Activated naive CD8-positive, alpha-beta T cell treated with anti-CD3 and anti-CD28 coated beads, Interleukin-2, amount 50 U/mL, for 24 hours (primary cell): ENCODE measurements around the gene CNFN.
"Not testable (repeated sequence)": the region's sequence is repeated elsewhere in the genome, so short reads cannot be mapped to it uniquely, and the experiment has no call there.

Source experiments
- ATAC-seq: fragments of 150-1000 bp; cut with Tn5 transposase; one replicate; pipeline ENCODE4 v1.10.0; 2021
- DNase-seq: peaks from one replicate; pipeline ENCODE4 v3.0.0; 2021
- H3K27ac Mint-ChIP-seq: one replicate; pipeline ENCODE4 v1.8.0; 2021; ENCODE audit warnings: mild to moderate bottlenecking, mixed read lengths
- H3K27me3 Mint-ChIP-seq: one replicate; pipeline ENCODE4 v1.8.0; 2021; ENCODE audit warnings: mixed read lengths
- H3K36me3 Mint-ChIP-seq: one replicate; pipeline ENCODE4 v1.8.0; 2021; ENCODE audit warnings: low read depth, mixed read lengths
- H3K4me1 Mint-ChIP-seq: one replicate; pipeline ENCODE4 v1.8.0; 2021; ENCODE audit warnings: mixed read lengths
- H3K4me3 Mint-ChIP-seq: one replicate; pipeline ENCODE4 v1.8.0; 2021; ENCODE audit warnings: mild to moderate bottlenecking, moderate library complexity, mixed read lengths
- H3K9me3 Mint-ChIP-seq: one replicate; pipeline ENCODE4 v1.8.0; 2021; ENCODE audit warnings: mixed read lengths

The CNFN gene

DNA sequence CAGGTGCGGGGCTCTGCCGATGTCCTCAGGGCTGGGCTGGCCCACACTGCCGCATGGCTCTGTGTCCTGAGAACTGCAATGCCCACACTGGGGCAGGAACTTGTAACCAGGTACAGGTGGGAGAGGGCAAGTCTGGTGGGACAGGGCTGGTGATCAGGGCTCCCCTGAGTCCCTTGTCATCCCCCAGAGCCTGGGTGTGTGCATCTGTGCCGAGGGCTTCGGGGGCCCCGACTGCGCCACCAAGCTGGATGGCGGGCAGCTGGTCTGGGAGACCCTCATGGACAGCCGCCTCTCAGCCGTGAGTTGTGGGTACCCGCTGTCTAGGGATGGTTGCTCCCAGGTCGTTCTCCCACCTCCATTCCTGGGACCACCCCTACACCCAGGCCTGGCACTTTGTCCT is 34.2 kb downstream of the CNFN start:
- H3K27ac Mint-ChIP-seq, result no peak overlapping the region
- H3K36me3 Mint-ChIP-seq, result no peaks in the 10 kb centered on the region

DNA sequence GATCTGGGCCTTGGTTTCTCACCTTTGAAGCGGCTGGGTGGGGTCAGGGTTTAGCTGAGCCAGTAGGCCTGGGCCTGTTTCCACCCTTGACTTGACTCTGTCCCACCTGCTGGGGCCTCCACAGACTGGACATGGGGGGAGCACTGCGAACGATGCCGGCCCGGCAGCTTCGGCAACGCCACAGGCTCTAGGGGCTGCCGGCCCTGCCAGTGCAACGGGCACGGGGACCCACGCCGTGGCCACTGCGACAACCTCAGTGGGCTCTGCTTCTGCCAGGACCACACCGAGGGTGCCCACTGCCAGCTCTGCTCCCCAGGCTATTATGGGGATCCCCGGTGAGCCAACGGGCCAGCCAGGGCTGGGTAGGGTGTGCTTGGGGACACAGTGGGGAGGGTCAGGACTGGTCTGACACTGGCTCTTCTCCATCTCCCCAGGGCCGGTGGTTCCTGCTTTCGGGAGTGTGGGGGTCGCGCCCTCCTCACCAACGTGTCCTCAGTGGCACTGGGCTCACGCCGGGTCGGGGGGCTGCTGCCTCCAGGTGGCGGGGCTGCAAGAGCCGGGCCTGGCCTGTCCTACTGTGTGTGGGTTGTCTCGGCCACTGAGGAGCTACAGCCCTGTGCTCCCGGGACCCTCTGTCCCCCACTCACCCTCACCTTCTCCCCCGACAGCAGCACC is 36.6 kb downstream of the CNFN start:
- H3K27ac Mint-ChIP-seq, result no peak overlapping the region
- no peak for ATAC-seq

More for the DNA sequence above, 34.2 kb downstream of the CNFN start:
- ATAC-seq, result no peak
- no peak for DNase-seq
- Mint-ChIP-seq H3K9me3 (no peaks in the 10 kb centered on the region), H3K4me1 (peaks cover 4% of the 10 kb centered on the region), H3K4me3 (no peak overlapping the region), H3K27me3 (no peaks in the 10 kb centered on the region)

DNA sequence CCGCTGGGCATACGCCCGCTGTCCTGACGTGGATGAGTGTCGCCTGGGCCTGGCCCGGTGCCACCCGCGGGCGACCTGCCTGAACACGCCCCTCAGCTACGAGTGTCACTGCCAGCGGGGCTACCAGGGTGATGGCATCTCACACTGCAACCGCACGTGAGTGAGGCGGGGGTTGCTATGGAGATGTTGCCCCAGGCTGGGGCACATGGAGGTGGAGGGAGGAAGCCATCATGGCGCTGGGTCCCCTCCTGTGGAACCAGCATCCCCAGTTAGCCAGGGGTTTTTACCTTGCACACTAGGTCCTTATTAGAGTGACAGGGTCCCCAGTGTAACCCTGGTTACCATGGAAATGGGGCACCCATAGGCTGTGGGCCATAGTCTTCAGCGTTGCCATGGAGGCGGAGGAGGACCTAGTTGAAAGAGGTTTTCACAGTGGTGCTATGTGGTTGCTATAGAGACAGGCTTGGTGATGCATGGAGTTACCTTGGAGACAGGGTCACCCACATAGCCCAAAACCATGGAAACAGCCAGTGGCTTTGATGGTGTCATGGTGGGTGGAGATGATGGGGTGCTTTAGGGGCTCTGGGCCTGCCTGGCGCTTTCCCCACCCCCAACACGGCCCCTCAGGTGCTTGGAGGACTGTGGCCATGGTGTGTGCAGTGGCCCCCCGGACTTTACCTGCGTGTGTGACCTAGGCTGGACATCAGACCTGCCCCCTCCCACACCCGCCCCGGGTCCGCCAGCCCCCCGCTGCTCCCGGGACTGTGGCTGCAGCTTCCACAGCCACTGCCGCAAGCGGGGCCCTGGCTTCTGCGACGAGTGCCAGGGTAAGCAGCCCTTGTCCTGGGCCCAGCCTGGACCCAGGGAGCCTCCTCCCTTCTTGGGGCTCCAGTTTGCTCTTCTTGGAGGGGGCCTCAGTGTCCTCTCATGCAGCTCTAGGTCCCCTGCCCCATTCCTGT is 37.5 kb downstream of the CNFN start:
- H3K36me3 Mint-ChIP-seq, result no peaks in the 10 kb centered on the region
- ATAC-seq (peak; percentile 83), DNase-seq (peak; percentile 16)
- no peaks in the 10 kb centered on the region for H3K9me3 Mint-ChIP-seq
- H3K27ac Mint-ChIP-seq, result no peak overlapping the region
- H3K27me3 Mint-ChIP-seq, result no peaks in the 10 kb centered on the region
- no peak overlapping the region for H3K4me3 Mint-ChIP-seq
- peaks cover 4% of the 10 kb centered on the region for H3K4me1 Mint-ChIP-seq

More for the DNA sequence above, 36.6 kb downstream of the CNFN start:
- Mint-ChIP-seq H3K36me3 (no peaks in the 10 kb centered on the region), H3K9me3 (no peaks in the 10 kb centered on the region), H3K4me1 (peaks cover 4% of the 10 kb centered on the region), H3K4me3 (no peak overlapping the region), H3K27me3 (no peaks in the 10 kb centered on the region)
- DNase-seq, result no peak

DNA sequence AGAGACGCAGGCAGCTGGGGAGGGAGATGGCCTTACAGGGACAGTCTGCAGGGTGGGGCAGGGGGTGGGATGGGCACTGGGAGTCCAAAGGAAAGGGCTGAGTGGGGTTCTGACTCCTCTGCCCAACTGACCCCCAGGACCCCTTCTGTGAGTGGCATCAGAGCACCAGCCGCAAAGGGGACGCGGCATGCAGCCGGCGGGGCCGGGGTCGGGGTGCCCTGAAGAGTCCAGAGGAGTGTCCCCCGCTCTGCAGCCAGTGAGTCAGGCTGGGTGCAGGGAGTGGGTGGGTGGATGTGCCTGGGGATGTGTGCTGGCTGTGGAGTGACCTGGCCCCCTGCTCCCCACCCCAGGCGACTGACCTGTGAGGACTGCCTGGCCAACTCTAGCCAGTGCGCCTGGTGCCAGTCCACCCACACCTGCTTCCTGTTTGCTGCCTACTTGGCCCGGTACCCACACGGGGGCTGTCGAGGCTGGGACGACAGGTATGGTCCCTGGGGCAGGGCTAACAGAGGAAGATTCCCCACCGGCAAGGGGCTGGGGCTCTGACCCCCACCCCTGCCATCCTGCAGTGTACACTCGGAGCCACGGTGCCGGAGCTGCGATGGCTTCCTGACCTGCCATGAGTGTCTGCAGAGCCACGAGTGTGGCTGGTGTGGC is 38.9 kb downstream of the CNFN start:
- H3K4me3 Mint-ChIP-seq, result no peak overlapping the region
- peaks cover 4% of the 10 kb centered on the region for H3K4me1 Mint-ChIP-seq
- H3K27me3 Mint-ChIP-seq, result no peaks in the 10 kb centered on the region
- ATAC-seq, result no peak
- H3K36me3 Mint-ChIP-seq, result no peaks in the 10 kb centered on the region
- H3K27ac Mint-ChIP-seq, result no peak overlapping the region
- DNase-seq, result no peak
- H3K9me3 Mint-ChIP-seq, result no peaks in the 10 kb centered on the region

DNA sequence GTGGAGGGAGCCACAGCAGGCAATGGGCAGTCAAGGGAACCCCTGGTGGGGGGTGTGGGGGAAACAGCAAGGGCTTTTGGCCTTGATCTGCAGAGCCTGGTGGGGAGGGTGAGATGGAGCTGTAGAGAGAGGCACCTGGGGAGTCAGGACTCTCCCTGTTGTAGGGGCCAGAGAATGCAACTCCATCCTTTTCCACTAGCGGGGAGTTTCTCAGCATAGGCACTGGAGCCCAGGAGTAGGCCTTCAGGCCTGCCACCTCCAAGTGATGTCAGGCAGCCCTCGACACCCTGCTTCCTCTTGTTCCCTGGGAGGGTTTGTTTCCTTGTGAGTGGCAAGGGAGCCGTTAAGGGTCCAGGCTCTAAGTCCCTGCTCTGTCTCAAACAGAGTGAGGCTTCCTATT is 39.7 kb downstream of the CNFN start:
- H3K36me3 Mint-ChIP-seq, result no peaks in the 10 kb centered on the region
- DNase-seq, result no peak
- no peak overlapping the region for H3K27ac Mint-ChIP-seq
- H3K4me1 Mint-ChIP-seq, result peaks cover 4% of the 10 kb centered on the region
- H3K4me3 Mint-ChIP-seq, result no peak overlapping the region
- no peaks in the 10 kb centered on the region for H3K27me3 Mint-ChIP-seq
- ATAC-seq, result no peak
- H3K9me3 Mint-ChIP-seq, result no peaks in the 10 kb centered on the region

DNA sequence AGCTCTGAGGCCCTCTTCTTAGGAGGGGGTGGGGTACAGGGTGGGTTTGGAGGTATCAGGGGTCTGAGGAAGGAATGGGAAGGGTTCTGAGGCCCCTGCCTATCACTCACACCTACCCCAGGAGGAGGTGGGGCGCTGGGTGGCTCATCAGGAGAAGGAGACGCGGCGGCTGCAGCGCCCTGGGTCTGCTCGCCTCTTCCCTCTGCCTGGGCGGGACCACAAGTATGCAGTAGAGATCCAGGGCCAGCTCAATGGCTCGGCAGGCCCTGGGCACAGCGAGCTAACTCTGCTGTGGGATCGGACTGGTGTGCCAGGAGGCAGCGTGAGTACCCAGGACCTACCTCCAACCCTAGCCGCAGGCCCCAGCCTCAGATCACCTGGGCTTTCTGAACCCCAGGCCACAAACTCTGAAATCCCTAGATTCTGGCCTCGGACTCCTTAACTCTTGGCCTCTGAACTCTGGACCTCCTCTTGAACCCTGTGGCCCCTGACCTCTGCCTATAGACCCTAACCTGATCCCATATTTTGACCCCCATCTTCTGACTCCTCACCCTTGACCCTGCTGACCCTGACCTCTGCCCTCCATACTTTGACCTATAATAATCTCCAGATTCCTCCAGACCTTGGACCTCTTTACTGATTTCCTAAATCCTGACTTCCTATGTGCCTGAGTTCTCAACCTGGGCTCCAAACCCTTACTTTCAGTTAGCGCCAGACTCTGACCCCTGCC is 40.6 kb downstream of the CNFN start:
- Mint-ChIP-seq H3K9me3 (no peaks in the 10 kb centered on the region), H3K36me3 (peaks cover 2% of the 10 kb centered on the region), H3K27ac (no peak overlapping the region), H3K4me1 (peaks cover 4% of the 10 kb centered on the region), H3K27me3 (no peaks in the 10 kb centered on the region), H3K4me3 (no peak overlapping the region)
- ATAC-seq, result no peak
- no peak for DNase-seq

DNA sequence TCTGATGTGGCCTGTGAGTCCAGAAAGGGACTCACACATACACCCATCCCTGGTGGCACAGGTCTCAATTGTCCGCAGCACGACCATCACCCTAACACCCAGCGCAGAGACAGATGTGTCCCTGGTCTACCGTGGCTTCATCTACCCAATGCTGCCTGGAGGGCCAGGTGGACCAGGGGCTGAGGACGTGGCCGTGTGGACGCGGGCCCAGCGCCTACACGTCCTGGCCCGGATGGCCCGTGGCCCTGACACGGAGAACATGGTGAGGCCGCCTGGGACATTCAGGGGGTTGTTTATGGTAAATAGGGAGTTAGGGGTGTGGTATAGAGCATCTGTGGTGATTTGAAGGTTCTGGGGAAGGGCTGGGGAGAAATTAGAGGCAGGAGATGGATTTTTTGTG is 41.9 kb downstream of the CNFN start:
- Mint-ChIP-seq H3K27ac (no peak overlapping the region), H3K4me3 (no peak overlapping the region), H3K9me3 (no peaks in the 10 kb centered on the region), H3K4me1 (peaks cover 4% of the 10 kb centered on the region), H3K36me3 (peaks cover 2% of the 10 kb centered on the region), H3K27me3 (no peaks in the 10 kb centered on the region)
- DNase-seq, result no peak
- no peak for ATAC-seq

DNA sequence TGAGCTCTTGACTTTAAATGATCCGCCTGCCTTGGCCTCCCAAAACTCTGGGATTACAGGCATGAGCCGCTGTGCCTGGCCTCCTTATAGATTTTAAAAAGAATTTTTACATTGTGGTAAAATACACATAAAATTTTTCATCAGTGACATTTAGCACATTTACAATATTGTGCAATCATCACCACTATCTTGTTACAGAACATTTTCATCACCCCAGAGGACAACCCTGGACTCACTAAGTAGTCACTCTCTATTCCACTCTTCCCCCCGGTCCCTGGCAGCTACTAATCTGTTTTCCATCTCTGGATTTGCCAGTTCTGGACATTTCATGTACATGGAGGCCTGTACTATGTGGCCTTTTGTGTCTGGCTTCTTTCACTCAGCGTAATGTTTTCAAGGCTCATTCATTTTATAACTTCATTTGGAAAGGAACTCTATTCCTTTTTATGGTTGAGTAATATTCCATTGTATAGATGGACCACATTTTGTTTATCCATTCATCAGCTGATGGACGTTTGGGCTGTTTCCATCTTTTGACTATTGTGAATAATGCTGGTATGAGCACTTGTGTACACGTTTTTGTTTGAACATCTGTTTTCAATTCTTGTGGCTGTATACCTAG is 44.8 kb downstream of the CNFN start:
- ATAC-seq (no peak), DNase-seq (no peak)
- Mint-ChIP-seq H3K27me3 (no peaks in the 10 kb centered on the region), H3K27ac (no peak overlapping the region), H3K4me3 (no peak overlapping the region), H3K4me1 (no peaks in the 10 kb centered on the region), H3K9me3 (no peaks in the 10 kb centered on the region), H3K36me3 (peaks cover 2% of the 10 kb centered on the region)

DNA sequence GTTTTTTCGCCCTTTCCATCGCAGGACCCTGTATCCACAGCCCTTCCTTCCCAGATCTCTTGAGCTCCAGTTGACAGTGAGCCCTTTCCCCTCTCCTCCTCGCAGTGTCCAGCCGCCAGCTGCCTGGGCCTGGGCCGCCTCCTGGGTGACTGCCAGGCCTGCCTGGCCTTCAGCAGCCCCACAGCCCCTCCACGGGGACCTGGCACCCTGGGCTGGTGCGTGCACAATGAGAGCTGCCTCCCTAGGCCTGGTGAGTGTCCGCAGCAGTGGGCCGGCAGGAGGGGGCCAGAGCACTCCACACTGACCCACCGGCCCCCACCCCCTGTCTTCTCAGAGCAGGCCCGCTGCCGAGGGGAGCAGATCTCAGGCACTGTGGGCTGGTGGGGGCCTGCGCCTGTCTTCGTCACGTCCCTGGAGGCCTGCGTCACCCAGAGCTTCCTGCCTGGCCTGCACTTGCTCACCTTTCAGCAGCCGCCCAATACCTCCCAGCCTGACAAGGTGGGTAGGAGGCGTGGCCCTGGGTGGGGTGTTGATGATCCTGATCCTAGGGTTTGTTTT is 45.7 kb downstream of the CNFN start:
- ATAC-seq, result no peak
- no peaks in the 10 kb centered on the region for H3K27me3 Mint-ChIP-seq
- peaks cover under 1% of the 10 kb centered on the region for H3K4me1 Mint-ChIP-seq
- no peak overlapping the region for H3K4me3 Mint-ChIP-seq
- H3K9me3 Mint-ChIP-seq, result no peaks in the 10 kb centered on the region
- no peak for DNase-seq
- H3K27ac Mint-ChIP-seq, result no peak overlapping the region
- H3K36me3 Mint-ChIP-seq, result peaks cover 2% of the 10 kb centered on the region

DNA sequence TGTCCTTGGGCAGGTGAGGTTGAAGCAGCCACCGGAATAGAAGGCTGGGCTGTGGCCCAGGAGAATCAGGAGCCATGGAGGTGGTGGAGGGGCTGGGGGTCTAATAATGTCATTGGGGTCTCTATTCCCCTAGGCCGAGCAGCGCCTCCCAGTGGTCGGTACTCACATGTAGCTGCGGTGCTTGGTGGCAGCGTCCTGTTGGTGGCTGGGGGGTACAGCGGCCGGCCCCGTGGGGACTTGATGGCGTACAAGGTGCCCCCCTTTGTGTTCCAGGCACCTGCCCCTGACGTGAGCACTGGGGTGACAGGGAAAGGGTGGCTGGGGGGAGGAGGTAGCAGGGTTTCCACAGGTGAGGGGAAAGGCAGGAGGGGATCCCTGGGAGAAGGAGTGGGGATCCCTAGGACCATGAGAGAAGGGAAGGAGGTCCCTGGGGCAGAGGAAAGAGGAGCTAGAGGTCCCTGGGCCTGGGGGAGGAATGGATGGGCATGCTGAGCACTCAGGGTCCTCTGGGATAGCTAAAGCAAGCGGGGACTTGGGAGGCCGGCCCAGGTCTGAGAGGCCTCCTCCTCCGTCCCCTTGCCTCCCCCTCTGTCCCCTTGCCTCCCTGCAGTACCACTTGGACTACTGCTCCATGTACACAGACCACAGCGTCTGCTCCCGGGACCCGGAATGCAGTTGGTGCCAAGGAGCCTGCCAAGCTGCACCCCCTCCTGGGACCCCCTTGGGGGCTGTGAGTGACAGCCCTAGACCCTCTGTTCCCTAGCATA is 46.6 kb downstream of the CNFN start:
- peaks cover 2% of the 10 kb centered on the region for H3K36me3 Mint-ChIP-seq
- no peak overlapping the region for H3K27ac Mint-ChIP-seq
- no peaks in the 10 kb centered on the region for H3K9me3 Mint-ChIP-seq
- no peaks in the 10 kb centered on the region for H3K27me3 Mint-ChIP-seq
- no peak for ATAC-seq
- DNase-seq, result no peak
- H3K4me3 Mint-ChIP-seq, result no peak overlapping the region
- H3K4me1 Mint-ChIP-seq, result peaks cover 3% of the 10 kb centered on the region

DNA sequence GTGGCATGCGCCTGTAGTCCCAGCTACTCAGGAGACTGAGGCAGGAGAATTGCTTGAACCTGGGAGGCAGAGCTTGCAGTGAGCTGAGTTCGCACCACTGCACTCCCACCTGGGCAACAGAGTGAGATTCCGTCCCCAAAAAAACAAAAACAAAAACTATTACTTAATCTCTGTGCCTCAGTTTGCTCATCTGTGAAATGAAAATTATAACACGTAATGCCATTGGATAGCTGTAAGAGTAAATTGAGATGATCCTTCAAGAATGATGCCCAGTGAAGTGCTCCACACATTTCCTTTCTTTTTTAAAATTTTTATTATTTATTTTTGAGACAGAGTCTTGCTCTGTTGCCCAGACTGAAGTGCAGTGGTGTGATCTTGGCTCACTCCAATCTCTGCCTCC is 50.2 kb downstream of the CNFN start:
- DNase-seq, H3K4me1 Mint-ChIP-seq, H3K27ac Mint-ChIP-seq, H3K36me3 Mint-ChIP-seq, H3K27me3 Mint-ChIP-seq, H3K4me3 Mint-ChIP-seq, ATAC-seq, H3K9me3 Mint-ChIP-seq: not testable (repeated sequence)

DNA sequence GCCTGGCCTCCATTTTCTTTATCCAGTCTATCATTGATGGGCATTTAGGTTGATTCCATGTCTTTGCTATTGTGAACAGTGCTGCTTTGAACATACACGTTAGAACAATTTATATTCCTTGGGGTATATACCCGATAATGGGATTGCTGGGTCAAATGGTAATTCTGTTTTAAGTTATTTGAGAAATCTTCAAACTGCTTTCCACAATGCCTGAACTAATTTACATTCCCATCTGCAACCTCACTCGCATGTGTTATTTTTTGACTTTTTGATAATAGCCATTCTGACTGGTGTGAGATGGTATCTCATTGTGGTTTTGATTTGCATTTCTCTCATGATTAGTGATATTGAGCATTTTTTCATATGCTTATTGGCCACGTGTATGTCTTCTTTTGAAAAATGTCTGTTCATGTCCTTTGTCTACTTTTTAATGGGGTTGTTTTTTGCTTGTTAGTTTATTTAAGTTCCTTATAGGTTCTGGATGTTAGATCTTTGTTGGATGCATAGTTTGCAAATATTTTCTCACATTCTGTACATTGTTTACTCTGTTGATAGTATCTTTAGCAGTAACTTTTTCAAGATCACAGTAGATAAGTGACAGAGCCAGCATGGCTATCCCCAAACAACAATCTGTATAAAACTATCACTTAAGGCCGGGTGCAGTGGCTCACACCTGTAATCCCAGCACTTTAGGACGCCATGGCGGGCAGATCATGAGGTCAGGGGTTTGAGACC is 50.8 kb downstream of the CNFN start:
- ATAC-seq, H3K4me1 Mint-ChIP-seq: not testable (repeated sequence)

More for the DNA sequence above, 50.8 kb downstream of the CNFN start:
- H3K9me3 Mint-ChIP-seq, H3K27me3 Mint-ChIP-seq, H3K27ac Mint-ChIP-seq, H3K4me3 Mint-ChIP-seq, DNase-seq, H3K36me3 Mint-ChIP-seq: not testable (repeated sequence)
